Activated CD4-positive, alpha-beta T cell treated with anti-CD3 and anti-CD28 coated beads for 4 hours (primary cell): ENCODE data around the gene APBA2.

Experiments
- DNase-seq, 2 donors: peaks; one replicate each; pipeline ENCODE4 v3.0.0-alpha.2; 2020

Gene APBA2

GRCh38 chr15:29127506-29128430 lies 242.0 kb downstream of the APBA2 start:
- no peak for DNase-seq

GRCh38 chr15:29128671-29129070 lies 242.9 kb downstream of the APBA2 start:
- DNase-seq = no peak

GRCh38 chr15:29129221-29129620 lies 243.4 kb downstream of the APBA2 start:
- DNase-seq = no peak

GRCh38 chr15:29129926-29130325 lies 244.2 kb downstream of the APBA2 start:
- no peak for DNase-seq

- DNase-seq = no peak
Measured at GRCh38 chr15:29130476-29130875, 244.7 kb downstream of the APBA2 start.

- DNase-seq = no peak
Measured at GRCh38 chr15:29130951-29131839, 245.4 kb downstream of the APBA2 start.

GRCh38 chr15:29131840-29132420 lies 246.2 kb downstream of the APBA2 start:
- no peak for DNase-seq

- DNase-seq = no peak
Measured at GRCh38 chr15:29132735-29133181, 247.0 kb downstream of the APBA2 start.

GRCh38 chr15:29133321-29133720 lies 247.5 kb downstream of the APBA2 start:
- no peak for DNase-seq

GRCh38 chr15:29133791-29134190 lies 248.0 kb downstream of the APBA2 start:
- DNase-seq = no peak

GRCh38 chr15:29134239-29134638 lies 248.5 kb downstream of the APBA2 start:
- no peak for DNase-seq

- no peak for DNase-seq
Measured at GRCh38 chr15:29134641-29135308, 249.0 kb downstream of the APBA2 start.

- no peak for DNase-seq
Measured at GRCh38 chr15:29135309-29135657, 249.5 kb downstream of the APBA2 start.

GRCh38 chr15:29135702-29136646 lies 250.2 kb downstream of the APBA2 start:
- no peak for DNase-seq

GRCh38 chr15:29138260-29138659 lies 252.5 kb downstream of the APBA2 start:
- no peak for DNase-seq

- DNase-seq = no peak
Measured at GRCh38 chr15:29139072-29139471, 253.3 kb downstream of the APBA2 start.

GRCh38 chr15:29139540-29140459 lies 254.0 kb downstream of the APBA2 start:
- DNase-seq = peak; percentile 20 to 47

GRCh38 chr15:29140475-29141307 lies 254.9 kb downstream of the APBA2 start:
- DNase-seq = no peak
